Measurements from ENCODE around the gene NCCRP1.
A peak's percentile ranks its signal among the peaks of the same experiment; 100 is the strongest.

NCCRP1 gene

DNA sequence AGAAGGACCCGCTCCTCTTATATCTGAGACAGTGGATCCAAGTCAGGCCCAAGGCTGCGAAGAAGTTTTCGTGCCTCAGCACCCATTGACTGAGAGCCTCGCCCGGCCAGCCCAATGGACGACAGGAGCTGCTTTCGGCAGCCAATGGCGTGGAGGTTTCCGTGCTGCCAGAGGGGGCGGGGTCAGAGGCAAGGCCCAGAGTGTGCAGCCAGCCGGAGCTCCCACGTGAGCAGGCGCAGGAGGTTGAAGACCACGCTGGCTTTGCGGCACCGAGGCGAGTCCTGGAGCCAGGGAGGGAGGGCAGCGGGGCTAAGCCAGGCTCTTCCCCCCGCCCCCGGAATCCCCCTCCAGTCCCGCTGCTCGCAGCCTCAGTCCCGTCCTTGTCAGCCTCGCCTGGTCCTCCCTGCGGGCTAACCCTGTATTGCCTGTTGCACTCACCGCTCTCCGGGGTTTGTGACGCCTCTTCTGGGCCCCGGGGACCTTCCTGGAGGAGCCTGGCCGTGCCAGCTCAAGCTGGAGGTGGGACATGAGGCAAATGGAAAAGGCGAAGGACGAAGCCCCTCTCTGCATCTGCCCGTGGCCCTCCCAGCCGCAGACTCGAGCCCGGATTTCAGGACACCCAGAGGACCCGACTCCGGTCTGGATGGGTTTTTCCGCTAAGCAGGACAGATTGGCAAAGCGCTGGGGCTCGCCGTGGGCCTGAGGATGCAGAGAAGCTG, 50.3 kb downstream of the NCCRP1 start:
- DNase-seq (ENCODE audit: low read depth in 2 of 2), result peak in 1 of 2 donors; percentile 24

DNA sequence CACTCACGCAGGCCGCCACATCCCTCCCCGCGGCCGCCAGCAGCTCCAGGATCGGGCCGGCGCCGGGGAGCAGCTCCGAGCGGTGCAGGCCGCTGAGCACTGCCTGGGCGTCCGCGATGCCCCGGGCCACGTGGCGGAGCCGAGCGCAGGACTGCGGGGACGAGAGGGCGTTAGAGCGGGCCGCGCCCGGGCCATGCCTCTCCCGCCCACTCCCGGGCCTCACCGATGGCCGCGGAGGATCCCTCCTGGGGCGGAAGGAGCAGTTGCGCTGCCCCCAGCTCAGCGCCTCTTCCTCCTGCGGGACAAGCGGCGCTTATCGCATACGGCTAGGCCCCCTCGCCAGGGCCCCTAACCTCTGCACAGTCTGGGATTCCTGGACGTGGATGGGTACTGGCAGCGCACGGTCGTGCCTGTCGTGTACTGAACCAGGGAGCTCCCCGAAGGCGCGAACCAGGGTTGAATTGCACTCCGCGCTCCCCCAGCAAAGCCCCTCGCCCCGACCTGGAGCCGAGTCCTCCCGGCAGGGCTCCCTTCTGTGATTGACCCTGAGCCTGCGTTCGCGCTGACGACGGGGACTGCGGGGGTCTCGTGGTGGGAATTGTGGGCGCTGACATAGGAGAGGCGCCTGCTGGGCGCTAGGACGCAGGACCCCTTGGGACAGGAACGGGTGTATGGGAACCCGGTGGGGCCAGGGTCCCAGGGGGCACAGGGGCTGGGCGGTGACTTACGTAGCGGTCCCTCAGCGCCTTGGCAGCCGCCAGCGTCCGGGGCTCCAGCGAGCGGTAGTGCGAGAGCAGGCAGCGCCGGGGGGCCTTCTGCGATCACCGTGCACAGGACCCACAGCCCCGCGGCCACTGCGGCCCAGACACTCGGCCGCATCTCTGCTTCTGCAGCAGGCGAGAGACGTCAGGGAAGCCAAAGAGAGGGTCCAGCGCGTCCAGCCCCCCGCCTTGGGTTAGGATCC, 51.2 kb downstream of the NCCRP1 start:
- no peak for DNase-seq (ENCODE audit: low read depth in 2 of 2)

DNA sequence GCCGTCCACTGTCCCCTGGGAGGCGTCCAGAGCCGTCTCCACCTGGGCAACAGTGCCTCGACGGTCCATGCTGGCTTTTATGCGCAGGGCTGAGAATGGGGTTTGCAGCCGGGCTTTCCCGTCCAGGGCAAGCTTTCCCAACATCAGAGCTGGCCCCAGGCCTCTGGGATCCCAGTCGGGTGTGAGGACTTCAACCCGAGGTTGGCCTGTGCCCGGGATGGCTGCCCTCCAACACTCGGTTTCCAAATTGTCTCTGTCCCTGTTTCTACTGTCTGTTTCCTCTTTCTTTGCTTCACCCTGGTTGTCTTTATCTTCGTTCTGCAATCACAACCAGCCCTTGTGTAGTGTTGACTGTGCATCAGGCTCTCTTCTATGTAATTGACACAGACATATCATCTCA, 52.0 kb downstream of the NCCRP1 start, which contains the start of gene IFNL4:
TSS of gene IFNL4 (minus strand) at position 51 of the 400 bp plus-strand sequence.
- no peak for DNase-seq (ENCODE audit: low read depth in 2 of 2)

DNA sequence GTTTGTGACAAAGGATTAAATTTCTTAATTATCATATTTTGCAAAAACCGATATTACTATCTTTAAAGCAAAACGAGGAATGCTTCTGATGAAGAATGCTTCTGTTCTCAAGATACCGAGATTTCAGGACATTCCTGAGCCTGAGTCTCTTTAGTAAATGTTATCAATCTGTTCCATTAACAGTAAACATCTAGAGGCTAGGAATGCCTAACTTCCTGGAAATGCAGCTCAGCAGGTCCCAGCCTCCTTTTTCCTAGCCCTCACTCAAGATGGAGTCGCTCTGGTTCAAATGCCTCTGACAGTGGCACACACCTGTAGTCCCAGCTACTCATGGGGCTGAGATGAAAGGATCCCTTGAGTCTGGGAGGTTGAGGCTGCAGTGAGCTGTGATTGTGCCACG, 54.3 kb downstream of the NCCRP1 start:
- DNase-seq (ENCODE audit: low read depth in 2 of 2), result no peak

All from stimulated activated CD4-positive, alpha-beta T cell treated with anti-CD3 and anti-CD28 coated beads, Interleukin-15, amount 100 ng/mL, for 48 hours (primary cell).